HEK293 (cell line): Measurements from ENCODE around the gene CRK.

Experiments
- ZEB2 ChIP-seq: fragments of 450-650 bp; formaldehyde crosslinking; IDR thresholded peaks from 2 replicates; pipeline ENCODE4 v1.5.1; 2016; ENCODE audit warnings: missing biosample characterization, missing genetic modification characterization
- ZNF335 ChIP-seq: fragments of 450-650 bp; formaldehyde crosslinking; conservative IDR thresholded peaks from 2 replicates; pipeline ENCODE4 v1.5.1; 2016; ENCODE audit warnings: missing biosample characterization, missing genetic modification characterization

- TF ChIP-seq ZNF335 (peak; percentile 17), ZEB2 (tag by site-specific recombination) (0 out of 2 replicates have a peak, but pooled peaks have one; percentile 42)
These were observed 29.7 kb upstream of the CRK start for GRCh38 chr17:1485423-1486376.
